Osteocyte (in vitro differentiated cells): ENCODE measurements around the gene PSAPL1. TPM values are rescaled to one million over a fixed set of nuclear protein-coding genes. Genes with fewer than 3 reads are reported as not detected.

Source experiments
- DNase-seq: peaks from one replicate; pipeline ENCODE4 v3.0.0; 2021; ENCODE audit warnings: mixed read lengths; ENCODE audit not compliant: unreplicated experiment; ENCODE audit errors: extremely low spot score
- H3K27ac Mint-ChIP-seq: one replicate; pipeline ENCODE4 v1.8.0; 2021; ENCODE audit warnings: mild to moderate bottlenecking, mixed read lengths; ENCODE audit not compliant: unreplicated experiment
- H3K27me3 Mint-ChIP-seq: one replicate; pipeline ENCODE4 v1.8.0; 2021; ENCODE audit warnings: mixed read lengths; ENCODE audit not compliant: unreplicated experiment
- H3K36me3 Mint-ChIP-seq: one replicate; pipeline ENCODE4 v1.8.0; 2021; ENCODE audit warnings: mixed read lengths; ENCODE audit not compliant: unreplicated experiment
- H3K4me1 Mint-ChIP-seq: one replicate; pipeline ENCODE4 v1.8.0; 2021; ENCODE audit warnings: mixed read lengths; ENCODE audit not compliant: unreplicated experiment
- H3K4me3 Mint-ChIP-seq: one replicate; pipeline ENCODE4 v1.8.0; 2021; ENCODE audit warnings: mild to moderate bottlenecking, moderate library complexity, mixed read lengths; ENCODE audit not compliant: unreplicated experiment
- H3K9me3 Mint-ChIP-seq: one replicate; pipeline ENCODE4 v1.8.0; 2021; ENCODE audit warnings: mixed read lengths; ENCODE audit not compliant: unreplicated experiment
- total RNA-seq: library from RNA; stranded (reverse); gene quantifications from 2 replicates; pipeline ENCODE4 v1.2.1, GENCODE V29; 2021
- TF ChIP-seq, protein P1 (sequence below): fragments of 200-600 bp; sonication (generic); IDR thresholded peaks from 2 replicates; pipeline ENCODE4 v1.5.0; 2021; ENCODE audit warnings: antibody characterized with exemption, mild to moderate bottlenecking, moderate library complexity

PSAPL1 gene
- total RNA-seq, 1 donor from 2014 or later = not detected

DNA sequence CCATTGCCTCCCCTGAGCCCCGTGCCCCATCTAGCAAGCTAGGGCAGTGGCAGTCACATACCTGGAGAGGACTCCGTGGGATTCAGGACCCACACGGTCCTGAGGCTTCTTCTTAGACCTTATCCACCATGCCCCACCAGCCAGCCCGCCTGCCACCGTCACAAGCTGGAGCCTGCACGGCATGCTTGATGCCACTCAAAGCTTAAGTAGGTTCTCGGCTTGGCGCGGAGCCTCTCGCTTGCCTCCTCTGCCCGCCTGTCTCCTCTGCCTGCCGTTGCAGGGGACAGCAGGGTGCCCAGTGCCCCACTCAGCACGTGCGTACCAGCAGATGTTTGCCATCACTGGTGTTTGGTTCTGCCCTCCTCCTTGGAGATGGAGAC is 14.1 kb downstream of the PSAPL1 start:
- Mint-ChIP-seq H3K9me3 (no peaks in the 10 kb centered on the region), H3K36me3 (no peaks in the 10 kb centered on the region), H3K4me1 (no peaks in the 10 kb centered on the region), H3K27me3 (peaks cover 2% of the 10 kb centered on the region), H3K27ac (no peak overlapping the region), H3K4me3 (no peak overlapping the region)
- DNase-seq = peak; percentile 81
- TF ChIP-seq, protein P1, sequence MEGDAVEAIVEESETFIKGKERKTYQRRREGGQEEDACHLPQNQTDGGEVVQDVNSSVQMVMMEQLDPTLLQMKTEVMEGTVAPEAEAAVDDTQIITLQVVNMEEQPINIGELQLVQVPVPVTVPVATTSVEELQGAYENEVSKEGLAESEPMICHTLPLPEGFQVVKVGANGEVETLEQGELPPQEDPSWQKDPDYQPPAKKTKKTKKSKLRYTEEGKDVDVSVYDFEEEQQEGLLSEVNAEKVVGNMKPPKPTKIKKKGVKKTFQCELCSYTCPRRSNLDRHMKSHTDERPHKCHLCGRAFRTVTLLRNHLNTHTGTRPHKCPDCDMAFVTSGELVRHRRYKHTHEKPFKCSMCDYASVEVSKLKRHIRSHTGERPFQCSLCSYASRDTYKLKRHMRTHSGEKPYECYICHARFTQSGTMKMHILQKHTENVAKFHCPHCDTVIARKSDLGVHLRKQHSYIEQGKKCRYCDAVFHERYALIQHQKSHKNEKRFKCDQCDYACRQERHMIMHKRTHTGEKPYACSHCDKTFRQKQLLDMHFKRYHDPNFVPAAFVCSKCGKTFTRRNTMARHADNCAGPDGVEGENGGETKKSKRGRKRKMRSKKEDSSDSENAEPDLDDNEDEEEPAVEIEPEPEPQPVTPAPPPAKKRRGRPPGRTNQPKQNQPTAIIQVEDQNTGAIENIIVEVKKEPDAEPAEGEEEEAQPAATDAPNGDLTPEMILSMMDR = no peak

DNA sequence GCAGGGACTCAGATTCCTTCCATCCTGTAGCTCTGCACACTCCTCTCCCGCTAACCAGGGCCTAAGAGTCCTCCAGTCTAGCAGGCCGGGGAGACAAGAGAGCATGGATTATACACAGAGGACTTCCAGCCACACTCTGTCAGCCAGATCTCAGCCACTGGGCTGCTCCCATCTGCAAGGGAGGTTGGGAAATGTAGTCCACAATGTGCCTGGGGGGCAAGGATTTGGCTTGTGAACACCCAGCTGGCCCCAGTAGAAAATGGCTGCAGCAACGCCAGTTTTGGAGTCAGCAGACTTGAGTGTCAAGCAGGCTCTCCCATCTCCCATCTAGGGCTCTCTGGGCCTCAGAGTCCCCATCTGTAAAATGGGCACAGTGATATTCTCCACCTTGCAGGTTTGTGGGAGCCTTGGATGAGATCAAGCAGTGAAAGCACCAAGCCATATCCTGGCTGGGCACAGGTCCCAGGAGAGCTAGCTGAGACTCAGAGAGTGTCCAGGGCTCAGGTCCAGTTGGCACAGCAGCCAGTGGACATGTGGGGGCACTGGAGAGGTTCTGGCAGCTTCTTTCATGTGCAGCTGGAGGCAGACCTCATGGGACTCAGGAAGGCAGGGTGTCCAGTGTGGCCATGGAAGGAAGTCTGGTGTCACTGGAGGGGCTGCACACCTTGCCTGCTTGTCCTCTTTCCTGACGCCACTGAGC is 14.6 kb downstream of the PSAPL1 start:
- DNase-seq = peak; percentile 51
- Mint-ChIP-seq H3K4me1 (no peaks in the 10 kb centered on the region), H3K27me3 (peaks cover 2% of the 10 kb centered on the region), H3K9me3 (no peaks in the 10 kb centered on the region), H3K27ac (no peak overlapping the region), H3K4me3 (no peak overlapping the region), H3K36me3 (no peaks in the 10 kb centered on the region)
- TF ChIP-seq, protein P1 = no peak

DNA sequence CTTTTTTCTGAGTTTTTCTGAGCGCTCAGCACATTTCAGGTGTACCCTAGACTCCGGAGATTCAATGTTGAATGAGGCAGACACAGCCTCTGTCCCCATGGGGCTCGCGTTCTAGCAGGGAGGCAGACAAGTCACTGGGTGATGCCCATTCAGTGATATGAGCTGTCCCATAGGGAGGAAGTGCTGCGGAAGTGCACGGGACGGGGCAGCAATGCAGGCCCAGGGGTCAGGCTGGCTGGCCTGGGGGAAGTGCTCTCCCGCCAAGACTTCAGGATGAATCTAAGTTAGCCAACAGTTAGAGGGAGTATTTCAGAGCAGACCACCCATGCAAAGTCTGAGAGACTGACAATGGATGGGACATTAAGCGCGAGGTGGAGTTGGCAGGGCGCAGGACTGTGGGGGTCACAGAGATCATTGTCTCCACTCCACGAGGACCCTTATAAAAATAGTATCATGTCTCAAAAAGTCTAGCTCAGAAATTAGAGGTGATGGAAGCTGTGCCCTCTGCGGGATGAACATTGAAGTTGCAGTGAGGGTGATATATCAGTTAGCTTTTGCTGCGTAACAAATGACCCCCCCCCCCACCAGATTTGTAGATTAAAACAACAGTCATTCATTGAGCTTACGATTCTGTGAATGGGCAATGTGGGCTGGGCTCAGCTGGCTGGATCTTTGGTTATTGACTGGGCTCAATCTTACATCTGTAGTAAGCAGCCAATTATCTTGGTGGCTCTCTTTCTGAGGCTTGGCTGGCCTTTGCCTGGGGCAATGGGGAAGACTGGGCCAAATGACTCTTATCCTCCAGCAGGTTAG is 16.4 kb downstream of the PSAPL1 start:
- Mint-ChIP-seq H3K4me1 (no peaks in the 10 kb centered on the region), H3K36me3 (no peaks in the 10 kb centered on the region), H3K4me3 (no peak overlapping the region), H3K27me3 (peaks cover 17% of the 10 kb centered on the region), H3K9me3 (no peaks in the 10 kb centered on the region), H3K27ac (no peak overlapping the region)
- peak; percentile 64 for DNase-seq
- TF ChIP-seq, protein P1 = no peak

DNA sequence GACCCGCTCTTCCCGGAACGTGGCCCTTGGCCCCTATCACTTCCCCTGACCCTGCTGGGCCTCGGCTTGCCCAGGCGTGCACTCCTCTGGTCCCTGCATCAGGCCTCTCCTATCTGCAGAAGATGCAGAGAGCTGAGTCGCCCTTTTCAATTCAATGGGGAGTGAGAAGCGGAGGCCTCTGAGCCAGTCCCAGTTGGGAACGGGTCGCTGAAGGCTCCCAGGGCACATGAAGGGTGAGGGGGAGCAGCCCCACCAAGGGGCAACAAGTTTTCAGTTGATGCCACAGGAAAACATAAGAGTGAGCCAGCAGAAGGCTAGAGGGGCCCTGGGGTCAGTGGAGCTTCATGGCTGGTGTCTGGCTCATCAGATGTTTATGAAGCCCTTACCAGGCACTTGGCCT is 17.1 kb downstream of the PSAPL1 start:
- TF ChIP-seq, protein P1 = no peak
- Mint-ChIP-seq H3K27me3 (peaks cover 17% of the 10 kb centered on the region), H3K36me3 (no peaks in the 10 kb centered on the region), H3K9me3 (no peaks in the 10 kb centered on the region), H3K4me3 (no peak overlapping the region), H3K27ac (no peak overlapping the region), H3K4me1 (no peaks in the 10 kb centered on the region)
- DNase-seq = peak; percentile 57

DNA sequence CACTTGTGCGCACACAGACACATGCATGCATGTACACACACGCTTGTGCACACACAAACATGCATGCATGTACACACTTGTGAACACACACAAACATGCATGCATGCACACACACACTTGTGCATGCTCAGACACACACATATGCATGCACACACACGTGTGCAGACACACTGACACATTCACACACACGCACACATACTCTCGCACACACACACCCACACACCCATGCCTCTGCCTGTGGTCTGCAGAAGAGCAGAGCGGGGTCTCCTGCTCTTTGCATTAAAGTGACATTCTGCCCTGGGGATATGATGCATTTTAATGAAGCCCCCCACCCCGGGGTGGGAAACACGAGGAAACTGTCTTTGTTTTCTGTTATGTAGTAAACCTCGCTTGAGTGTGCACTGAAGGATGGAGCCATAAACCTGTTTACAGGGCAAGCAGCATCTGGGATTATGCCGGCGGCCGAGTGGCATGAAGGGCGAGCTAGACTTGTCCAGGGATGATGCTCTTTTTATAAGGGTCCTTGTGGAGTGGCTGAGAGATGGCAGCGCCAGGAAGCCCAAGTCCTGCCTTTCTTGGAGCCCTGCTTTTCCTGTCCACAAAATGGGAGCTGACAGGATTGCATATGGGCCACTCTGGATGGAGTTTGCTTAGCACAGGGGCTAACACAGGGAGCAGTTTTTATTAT is 17.8 kb downstream of the PSAPL1 start:
- no peaks in the 10 kb centered on the region for H3K36me3 Mint-ChIP-seq
- peak; percentile 42 for DNase-seq
- no peaks in the 10 kb centered on the region for H3K4me1 Mint-ChIP-seq
- TF ChIP-seq, protein P1 = no peak
- no peak overlapping the region for H3K4me3 Mint-ChIP-seq
- peaks cover 15% of the 10 kb centered on the region for H3K27me3 Mint-ChIP-seq
- H3K27ac Mint-ChIP-seq = no peak overlapping the region
- no peaks in the 10 kb centered on the region for H3K9me3 Mint-ChIP-seq
